Adipose tissue (tissue), 3 donors: Measurements from ENCODE around the gene NPIPB6. TPM values are rescaled to one million over a fixed set of nuclear protein-coding genes. Genes with fewer than 3 reads are reported as not detected.

Source experiments
- H3K27ac ChIP-seq: one replicate; pipeline ENCODE4 v1.5.1; 2013; ENCODE audit warnings: low read depth, low read length
- WGBS, 3 donors: extraction: QIAGEN DNeasy Blood & Tissue Kit; methylation state at CpG; one replicate each; pipeline ENCODE4 v1.1.7; 2013; 5-methylcytosine and 5-hydroxymethylcytosine counted together
- polyA plus RNA-seq, 3 donors: library from polyadenylated mRNA; stranded (reverse); fragments of 200-250 nt; gene quantifications; one replicate each; pipeline ENCODE4 v1.2.3, GENCODE V29; 2013
- donor health status: healthy with polysubstance abuse.
- donor health status: Bipolar disorder and iron deficiency.
- donor health status: healthy.

Gene NPIPB6
- polyA plus RNA-seq, 3 donors: 0.12 to 1.6 (median 0.43) TPM

DNA sequence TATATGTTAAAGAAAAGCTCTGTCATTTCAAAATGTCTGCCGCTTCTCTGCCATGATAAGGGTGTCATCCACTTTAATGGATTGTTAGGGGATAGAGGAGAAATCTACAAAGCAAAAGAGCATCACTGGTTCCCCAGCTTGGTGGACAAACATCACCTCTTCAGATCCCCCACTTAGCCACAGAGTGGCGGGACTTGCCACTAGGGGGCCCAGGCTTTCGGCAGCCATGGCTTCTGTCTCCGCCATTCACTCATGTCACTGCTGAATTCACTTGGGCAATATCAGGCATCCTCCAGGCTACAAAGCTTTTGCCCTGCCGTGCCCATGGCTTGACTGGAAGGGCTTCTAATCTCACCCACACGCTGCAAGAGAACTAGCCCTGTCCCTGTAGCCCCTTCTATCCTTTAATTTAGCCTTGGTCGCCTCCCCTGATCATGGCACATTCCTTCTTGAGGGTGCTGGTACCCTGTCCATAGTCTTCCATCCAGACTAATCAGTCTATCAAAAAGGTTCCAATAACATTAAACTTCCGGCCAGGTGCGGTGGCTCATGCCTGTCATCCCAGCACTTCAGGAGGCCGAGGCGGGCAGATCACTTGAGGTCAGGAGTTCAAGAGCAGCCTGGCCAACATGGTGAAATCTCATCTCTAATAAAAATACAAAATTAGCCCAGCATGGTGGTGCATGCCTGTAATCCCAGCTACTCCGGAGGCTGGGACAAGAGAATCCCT, 36.3 kb downstream of the NPIPB6 start:
- WGBS, 3 donors: 54 to 57% (median 56%) methylated on average over 12 of the region's 12 CpGs

DNA sequence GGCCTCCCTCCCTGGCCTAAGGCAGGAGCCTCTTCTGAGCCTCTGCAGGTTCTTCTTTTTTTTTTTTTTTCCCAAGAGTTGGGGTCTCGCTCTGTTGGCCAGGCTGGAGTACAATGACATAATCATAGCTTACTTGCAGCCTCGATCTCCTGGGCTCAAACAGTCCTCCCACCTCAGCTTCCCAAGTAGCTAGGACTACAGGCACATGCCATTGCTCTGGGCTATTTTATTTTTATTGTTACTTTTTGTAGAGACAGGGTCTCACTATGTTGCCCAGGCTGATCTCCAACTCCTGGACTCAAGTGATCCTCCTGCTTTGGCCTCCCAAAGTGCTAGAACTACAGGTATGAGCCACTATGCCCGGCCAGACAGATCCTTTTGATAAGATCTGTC, 38.4 kb downstream of the NPIPB6 start:
- no peak overlapping the region for H3K27ac ChIP-seq
- WGBS, 3 donors: 76 to 91% (median 89%) methylated on average over 3 of the region's 3 CpGs

More for the DNA sequence above, 36.3 kb downstream of the NPIPB6 start:
- H3K27ac ChIP-seq: no peak overlapping the region

DNA sequence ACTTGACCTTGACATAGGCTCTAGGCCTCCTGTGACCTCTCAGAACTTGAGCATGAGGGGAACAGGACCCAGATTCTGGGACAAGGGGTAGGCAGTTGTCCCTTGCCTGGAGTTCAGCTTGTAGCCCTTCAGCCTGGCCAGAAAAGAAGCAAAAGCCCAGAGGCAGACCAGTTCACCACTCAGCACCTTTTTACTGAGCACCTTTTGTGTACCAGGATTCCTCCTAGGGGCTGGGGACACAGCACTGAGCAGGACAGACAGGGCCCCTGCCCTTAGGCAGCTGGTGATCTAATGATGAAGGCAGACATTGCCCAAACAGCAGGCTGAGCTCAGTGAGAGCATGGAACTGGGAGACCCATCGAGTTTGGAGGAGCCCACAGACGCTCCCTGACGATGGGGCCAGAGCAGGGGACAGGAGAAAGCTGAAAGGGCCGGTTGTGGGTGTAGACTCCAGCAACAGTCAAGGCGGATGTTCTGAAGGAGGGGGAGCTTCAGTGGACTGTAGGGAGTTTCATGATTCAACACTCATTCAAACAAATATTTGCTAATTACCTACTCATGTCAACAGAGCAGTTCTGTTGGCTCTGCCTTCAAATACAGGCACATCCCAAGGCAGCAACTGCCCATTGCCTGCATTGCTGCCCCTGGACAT, 38.9 kb downstream of the NPIPB6 start:
- H3K27ac ChIP-seq: no peak overlapping the region
- WGBS, 3 donors: 68 to 77% (median 71%) methylated on average over 5 of the region's 5 CpGs

DNA sequence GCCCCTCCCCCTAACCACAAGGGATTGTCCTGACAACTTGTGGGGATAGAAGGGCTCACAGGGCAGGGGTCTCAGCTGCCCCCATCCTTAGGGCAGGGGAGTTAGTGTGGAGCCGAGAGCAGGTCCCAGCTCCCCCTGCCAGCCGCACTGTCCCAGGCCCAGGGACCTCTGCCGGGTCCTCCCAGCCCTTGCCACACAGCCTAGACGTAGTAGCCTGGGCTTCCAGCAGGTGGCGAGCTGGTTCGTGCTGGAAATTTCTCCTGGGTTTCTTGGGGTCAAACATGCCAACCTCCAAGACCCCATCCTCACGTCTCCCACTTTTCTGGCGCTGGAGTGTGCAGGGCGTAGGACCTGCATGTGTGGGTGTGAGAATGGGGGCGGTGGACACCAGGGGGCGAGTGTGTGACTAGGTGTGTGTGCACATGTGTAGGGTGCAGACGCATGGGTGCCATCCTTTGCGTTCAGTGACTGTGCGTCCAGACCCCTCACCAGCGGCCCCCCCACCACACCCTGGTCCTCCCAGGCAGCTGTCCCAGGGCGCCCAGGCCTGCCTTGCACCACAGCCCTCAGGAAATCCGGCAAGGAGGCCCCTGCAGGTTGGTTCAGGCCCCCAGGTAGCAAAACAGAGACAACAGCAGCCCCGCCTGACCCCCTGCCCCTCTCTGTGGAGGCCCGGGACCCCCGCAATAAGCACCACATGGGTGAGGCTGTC, 41.5 kb downstream of the NPIPB6 start:
- H3K27ac ChIP-seq: no peak overlapping the region
- WGBS, 3 donors: 65 to 67% (median 66%) methylated on average over 18 to 20 of the region's 20 CpGs

DNA sequence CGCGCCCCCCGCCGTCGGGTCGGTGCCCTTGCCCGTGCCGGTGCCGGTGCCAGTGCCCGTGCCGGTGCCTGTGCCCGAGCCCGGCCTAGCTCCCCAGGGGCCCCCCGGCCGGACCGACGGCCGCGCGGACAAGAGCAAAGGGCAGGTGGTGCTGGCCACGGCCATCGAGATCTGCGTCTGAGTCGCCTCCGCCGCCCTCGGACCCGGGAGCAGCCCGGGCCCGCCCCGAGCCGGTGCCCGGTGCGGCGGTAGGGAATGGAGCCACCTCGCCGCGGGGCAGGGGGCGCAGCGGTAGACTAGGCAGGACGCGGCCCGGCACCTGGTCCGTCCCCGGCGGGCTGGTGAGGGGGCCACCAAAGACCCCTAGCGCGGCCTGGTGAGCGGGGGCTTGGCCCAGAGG, 42.6 kb downstream of the NPIPB6 start:
- no peak overlapping the region for H3K27ac ChIP-seq
- 94 to 96% (median 96%) methylated on average over 36 to 49 of the region's 49 CpGs for WGBS, 3 donors

DNA sequence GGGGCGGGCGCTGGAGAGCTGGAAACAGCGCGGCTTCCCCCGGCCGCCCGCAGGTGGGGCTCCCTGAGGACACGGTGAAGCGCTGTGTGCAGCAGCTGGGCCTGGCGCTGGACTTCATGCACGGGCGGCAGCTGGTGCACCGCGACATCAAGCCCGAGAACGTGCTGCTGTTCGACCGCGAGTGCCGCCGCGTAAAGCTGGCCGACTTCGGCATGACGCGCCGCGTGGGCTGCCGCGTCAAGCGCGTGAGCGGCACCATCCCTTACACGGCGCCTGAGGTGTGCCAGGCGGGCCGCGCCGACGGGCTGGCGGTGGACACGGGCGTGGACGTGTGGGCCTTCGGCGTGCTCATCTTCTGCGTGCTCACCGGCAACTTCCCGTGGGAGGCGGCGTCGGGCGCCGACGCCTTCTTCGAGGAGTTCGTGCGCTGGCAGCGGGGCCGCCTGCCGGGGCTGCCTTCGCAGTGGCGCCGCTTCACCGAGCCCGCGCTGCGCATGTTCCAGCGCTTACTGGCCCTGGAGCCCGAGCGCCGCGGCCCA, 43.2 kb downstream of the NPIPB6 start:
- 97 to 98% (median 97%) methylated on average over 73 of the region's 73 CpGs for WGBS, 3 donors
- H3K27ac ChIP-seq: no peak overlapping the region

DNA sequence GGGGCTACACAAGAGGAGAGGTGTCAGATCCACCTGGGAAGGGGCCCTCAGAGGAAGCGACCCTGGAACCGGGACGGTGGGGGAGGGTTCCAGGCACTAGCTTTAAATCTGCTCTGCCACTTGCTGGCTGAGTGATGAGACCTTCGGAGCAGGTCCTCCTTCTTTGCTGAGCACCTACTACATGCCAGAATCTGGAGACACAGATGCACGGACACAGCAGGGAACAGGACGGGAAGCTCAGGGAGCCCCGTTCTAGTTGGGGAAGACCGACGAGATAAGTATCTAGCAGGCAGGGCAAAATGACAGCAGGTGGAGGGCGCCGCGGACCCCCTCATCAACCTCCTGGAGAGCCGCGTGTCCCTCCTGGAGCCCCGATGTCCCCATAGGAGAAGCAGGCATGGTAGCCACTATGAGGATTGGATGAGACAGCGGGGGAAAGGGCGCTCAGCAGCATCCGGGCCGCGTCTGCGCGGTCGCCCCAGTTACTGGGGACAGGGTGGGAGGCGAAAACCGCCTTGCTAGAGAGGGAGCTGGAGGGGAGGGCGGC, 43.8 kb downstream of the NPIPB6 start:
- 91 to 93% (median 92%) methylated on average over 24 to 26 of the region's 26 CpGs for WGBS, 3 donors

DNA sequence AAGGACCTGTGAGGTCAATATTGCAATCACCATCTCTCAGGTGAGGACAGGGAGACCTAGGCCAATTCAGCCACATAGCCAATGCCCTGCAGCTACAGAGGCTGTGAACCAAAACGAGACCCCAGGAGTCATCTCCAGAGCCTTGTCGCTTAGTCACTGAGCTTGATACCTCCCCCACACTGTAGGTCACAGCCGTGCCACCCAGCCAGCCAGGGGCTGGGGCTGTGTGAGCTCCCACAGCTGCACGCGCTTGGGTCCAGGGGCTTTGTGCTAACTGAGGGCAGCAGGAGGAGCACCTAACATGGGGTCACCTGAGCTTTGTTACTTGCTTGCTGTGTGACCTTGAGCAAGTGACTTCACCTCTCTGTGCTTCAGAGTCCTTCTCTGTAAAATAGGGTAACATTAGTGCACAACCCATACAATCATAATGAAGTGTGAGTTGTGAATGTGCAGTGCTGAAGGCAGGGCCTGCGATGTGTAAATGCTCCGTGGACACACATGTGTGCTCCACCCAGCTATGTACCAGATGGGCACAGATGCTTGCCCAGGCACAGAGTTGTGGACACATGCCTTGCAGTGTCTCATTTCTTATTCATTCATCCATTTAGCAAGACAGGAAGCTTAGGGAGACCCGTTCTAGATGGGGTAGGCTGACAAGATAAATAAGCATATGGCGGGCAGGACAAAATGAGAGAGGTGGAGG, 45.1 kb downstream of the NPIPB6 start:
- H3K27ac ChIP-seq: no peak overlapping the region
- 81 to 85% (median 83%) methylated on average over 9 of the region's 9 CpGs for whole genome bisulfite sequencing, 3 donors

More for the DNA sequence above, 43.8 kb downstream of the NPIPB6 start:
- H3K27ac ChIP-seq: no peak overlapping the region

DNA sequence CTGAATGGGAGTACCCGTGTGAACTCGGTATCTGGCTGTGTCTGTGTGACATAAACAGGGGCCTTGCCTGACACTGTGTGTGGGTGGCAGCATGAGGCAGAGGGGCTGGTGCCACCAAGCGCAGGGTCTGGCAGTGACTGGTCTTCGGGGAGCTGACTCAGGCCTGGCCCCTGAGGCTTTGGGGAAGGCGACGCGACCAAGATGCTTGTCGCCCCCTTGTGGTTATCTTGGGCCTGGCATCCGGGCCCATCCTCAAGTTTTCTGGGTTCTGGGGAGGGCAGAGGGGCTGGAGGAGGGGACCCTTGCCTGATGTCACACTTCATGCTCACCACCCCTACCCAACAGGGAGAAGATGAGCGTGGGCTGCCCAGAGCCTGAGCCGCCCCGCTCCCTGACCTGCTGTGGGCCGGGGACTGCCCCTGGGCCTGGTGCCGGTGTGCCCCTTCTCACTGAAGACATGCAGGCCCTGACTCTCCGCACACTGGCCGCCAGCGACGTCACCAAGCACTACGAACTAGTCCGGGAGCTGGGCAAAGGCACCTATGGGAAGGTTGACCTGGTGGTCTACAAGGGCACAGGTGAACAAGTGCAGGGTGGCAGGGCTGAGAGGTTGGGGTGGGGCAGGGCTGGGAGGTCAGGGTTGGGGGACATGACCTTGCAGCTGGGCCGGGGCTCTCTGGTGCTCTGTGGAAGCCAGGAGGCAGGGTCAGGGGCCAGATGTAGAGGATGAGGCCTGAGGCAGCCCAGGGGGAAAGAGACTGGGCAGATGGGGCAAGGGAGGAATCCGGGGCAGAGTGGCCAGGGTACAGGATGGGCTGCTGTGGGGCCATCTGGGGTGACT, 46.0 kb downstream of the NPIPB6 start:
- 48 to 59% (median 56%) methylated on average over 22 of the region's 22 CpGs for WGBS, 3 donors
- no peak overlapping the region for H3K27ac ChIP-seq

DNA sequence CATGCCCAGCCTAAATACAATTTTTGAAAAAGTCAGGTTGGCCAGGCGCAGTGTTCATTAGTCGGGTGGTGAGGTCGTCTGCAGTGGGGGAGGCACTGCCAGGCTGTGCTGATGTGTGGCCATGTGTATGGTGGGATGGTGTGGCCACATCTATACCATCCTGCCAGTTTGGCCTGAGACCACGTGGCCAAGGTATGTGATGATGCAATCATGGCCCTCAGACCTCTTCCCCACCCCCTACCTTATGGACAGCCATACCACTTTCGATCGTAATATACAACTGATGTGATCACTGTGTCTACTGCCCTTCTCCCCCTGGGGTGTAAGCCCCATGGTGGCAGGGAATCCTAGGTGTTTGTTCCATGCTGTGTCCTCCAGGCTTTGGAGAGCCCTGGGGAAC, 47.3 kb downstream of the NPIPB6 start:
- no peak overlapping the region for H3K27ac ChIP-seq
- 83 to 86% (median 86%) methylated on average over 6 of the region's 6 CpGs for WGBS, 3 donors

DNA sequence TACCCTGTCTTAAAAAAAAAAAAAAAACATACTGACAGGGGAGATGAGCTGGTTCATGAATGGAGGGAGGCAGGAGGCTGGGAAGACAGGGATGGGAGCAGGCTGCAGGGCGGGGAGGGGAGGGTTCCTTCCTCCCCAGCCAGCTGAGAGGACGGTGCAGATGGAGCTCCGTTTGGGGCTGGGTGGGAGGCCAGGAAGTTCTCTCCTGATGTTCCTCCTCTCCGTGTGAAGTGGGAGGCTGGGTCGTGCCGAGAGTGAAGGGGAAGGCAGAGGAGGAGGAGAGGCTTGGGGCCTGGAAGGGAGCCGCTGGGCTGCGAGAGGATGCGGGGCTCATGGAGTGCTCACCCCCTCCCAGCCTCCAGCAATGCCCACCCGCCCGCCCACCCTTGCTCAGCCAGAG, 49.7 kb downstream of the NPIPB6 start:
- no peak overlapping the region for H3K27ac ChIP-seq
- WGBS, 3 donors: 51 to 77% (median 54%) methylated on average over 9 to 11 of the region's 11 CpGs

DNA sequence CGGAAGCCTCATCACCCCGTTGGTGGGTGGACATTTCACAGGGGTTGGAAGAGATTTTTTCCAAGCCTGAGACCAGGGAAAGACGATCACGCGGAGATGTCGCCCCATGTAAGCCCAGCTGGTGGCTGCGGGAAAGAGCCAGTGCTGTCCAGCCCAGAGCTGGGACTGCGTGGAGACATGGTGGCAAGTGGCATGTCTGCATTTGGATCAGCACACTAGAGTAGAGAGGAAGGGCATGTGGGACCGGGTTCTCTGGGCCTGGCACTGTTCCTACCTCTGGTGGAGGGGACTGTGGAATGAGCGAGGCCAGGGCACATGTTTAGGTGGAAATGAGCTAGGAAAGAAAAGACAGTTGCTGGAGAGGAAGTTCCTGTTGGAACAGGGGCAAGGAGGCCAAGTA, 51.0 kb downstream of the NPIPB6 start:
- H3K27ac ChIP-seq: no peak overlapping the region
- WGBS, 3 donors: 83 to 87% (median 87%) methylated on average over 10 of the region's 10 CpGs

DNA sequence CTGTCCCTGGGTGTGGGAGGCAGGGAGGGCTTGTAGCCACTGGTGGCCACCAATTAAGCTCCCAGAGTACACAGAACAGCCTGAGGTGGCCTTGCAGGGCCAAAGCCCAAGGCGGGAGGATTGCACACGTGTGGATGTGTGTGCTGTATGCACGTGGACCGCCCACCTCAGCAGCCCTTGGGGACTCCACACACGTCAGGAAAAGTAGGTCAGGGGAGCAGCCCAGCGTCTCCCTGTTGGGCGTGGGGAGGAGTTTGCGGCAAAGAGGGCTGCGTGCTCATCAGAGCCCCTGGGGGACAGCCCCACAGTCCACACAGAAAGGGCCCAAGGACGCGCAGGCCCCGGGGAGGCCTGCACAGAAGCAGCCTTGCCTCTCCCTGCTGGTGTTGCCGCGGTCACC, 51.4 kb downstream of the NPIPB6 start:
- 75 to 83% (median 80%) methylated on average over 14 of the region's 14 CpGs for WGBS, 3 donors
- no peak overlapping the region for H3K27ac ChIP-seq

DNA sequence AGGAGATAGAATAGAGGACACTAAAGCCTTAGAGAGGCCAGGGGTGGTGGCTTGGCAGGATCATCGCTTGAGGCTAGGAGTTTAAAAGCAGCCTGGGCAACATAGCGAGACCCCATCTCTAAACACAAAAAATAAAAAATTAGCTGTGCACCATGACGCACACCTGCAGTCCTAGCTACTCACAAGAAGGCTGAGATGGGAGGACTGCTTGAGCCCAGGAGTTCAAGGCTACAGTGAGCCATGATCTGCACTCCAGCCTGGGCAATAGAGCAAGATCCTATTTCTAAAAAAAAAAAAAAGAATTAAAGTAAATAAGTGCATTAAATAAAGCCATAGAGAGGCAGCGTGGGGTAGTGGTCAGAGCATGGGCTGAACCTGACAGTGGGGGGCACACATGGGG, 51.9 kb downstream of the NPIPB6 start:
- H3K27ac ChIP-seq: no peak overlapping the region
- WGBS, 3 donors: 93 to 97% (median 94%) methylated on average over 4 of the region's 4 CpGs

DNA sequence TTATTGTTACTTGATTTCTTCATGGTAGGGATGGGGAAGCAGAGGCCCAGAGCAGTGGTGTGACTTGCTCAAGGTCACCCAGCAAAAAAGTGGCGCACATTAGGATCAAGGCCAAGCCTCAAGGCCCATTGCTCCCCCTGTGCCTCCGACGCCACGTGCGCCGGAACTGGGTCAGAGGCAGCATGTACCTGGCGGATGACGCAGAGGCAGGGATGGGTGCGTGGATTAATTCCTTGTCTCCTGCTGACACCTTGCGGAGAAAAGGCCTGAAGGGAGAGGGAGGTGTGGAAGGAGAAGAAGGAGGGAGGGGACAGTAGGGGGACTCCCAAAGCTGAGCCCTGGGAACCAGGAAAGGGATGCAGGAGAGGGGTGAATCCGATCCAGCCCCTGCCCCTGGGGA, 52.5 kb downstream of the NPIPB6 start:
- no peak overlapping the region for H3K27ac ChIP-seq
- 94 to 96% (median 95%) methylated on average over 11 of the region's 11 CpGs for WGBS, 3 donors

DNA sequence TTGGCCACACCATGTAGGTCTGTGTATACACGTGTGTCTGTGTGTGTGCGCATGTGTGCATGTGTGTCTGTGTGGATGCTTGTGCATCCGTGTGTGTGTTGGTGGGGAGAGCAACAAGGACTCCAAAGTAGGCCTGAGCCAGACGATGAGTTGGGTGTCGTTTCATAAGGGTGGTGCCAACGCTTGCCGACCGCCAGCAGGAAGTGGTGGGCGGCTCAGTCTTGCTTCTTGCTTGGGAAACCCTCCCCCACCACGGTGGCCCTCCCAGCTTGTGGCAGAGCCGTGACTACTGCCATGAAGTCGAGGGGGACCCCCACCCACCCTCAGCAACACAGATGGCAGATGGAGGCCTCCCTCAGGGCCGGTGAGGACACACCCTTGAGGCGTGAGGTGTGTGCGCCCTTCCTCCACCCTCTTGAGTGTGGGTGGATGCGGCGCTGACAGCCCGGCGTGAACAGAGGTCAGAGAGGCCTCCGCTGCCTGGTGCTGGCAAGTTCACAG, 53.4 kb downstream of the NPIPB6 start:
- WGBS, 3 donors: 56 to 74% (median 61%) methylated on average over 20 of the region's 20 CpGs
- H3K27ac ChIP-seq: no peak overlapping the region

DNA sequence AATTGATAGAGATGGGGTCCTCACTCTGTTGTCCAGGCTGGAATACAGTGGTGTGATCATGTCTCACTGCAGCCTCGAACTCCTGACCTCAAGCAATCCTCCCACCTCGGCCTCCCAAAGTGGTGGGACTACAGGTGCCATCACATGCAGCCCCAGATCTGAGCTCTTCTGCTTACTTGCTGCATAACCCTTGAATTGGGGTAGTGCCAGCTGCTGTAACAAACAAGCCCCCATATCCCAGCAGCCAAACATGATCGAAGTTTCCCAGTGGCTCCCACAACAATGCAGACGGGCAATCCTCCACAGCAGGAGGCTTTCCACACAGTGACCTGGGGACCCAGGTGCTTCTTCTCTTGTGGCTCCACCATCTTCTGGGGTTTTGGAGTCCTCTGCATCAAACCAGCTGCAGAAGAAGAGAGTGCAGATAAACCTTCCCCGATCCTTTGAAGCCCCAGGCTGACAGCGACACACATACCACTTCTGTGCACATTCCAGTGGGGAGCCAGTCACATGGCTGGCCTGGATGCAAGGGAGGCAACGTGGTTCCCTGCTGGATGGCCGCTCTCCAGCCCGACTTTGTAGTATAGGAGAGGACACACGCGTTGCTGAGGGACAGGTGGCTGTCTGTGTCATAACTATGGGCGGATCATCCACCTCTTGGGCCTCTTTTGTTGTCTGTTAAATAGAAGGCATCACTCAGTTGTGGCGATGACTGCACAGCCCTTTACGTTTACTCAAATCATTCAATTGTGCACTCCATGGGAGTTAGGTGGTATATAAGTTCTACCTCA, 54.3 kb downstream of the NPIPB6 start:
- 88 to 94% (median 90%) methylated on average over 14 of the region's 14 CpGs for WGBS, 3 donors
- no peak overlapping the region for H3K27ac ChIP-seq
